Muscle of leg (tissue), 11 donors: ENCODE measurements around the gene PLEKHM2. TPM values are rescaled to one million over a fixed set of nuclear protein-coding genes. Genes with fewer than 3 reads are reported as not detected.

Experiments
- DNase-seq: peaks from one replicate; pipeline ENCODE4 v3.0.0; 2013
- H3K27ac ChIP-seq: one replicate; pipeline ENCODE4 v1.5.1; 2013; ENCODE audit warnings: mild to moderate bottlenecking, low read length, control low read depth
- H3K27me3 ChIP-seq: one replicate; pipeline ENCODE4 v1.6.1; 2013; ENCODE audit warnings: low read length; ENCODE audit not compliant: control insufficient read depth, insufficient read depth
- H3K36me3 ChIP-seq: one replicate; pipeline ENCODE4 v1.6.1; 2013; ENCODE audit warnings: low read length; ENCODE audit not compliant: control insufficient read depth, insufficient read depth
- H3K4me1 ChIP-seq: one replicate; pipeline ENCODE4 v1.6.1; 2013; ENCODE audit warnings: low read length; ENCODE audit not compliant: control insufficient read depth, insufficient read depth
- H3K4me3 ChIP-seq: one replicate; pipeline ENCODE4 v1.5.1; 2013; ENCODE audit warnings: low read length, control low read depth
- H3K9me3 ChIP-seq: replicated peaks from 2 replicates; pipeline ENCODE4 v1.6.1; 2013; ENCODE audit warnings: low read depth, low read length; ENCODE audit not compliant: control insufficient read depth
- WGBS: methylation state at CpG from one replicate; pipeline ENCODE4 v1.1.5; 2013; ENCODE audit warnings: missing lambda C conversion rate; ENCODE audit not compliant: insufficient coverage; 5-methylcytosine and 5-hydroxymethylcytosine counted together
- polyA plus RNA-seq, 8 donors: library from polyadenylated mRNA; unstranded; fragments of 120-200 nt; gene quantifications; one replicate each; pipeline versions ENCODE4 v1.2.1 to v1.2.3, GENCODE V29; 2013; ENCODE audit warnings: inconsistent platforms in 1 of 8, low replicate concordance in 1 of 8; ENCODE audit not compliant: insufficient read length in 8 of 8, insufficient read depth in 1 of 8
- total RNA-seq: library from RNA; stranded (reverse); fragments of 120-200 nt; gene quantifications from one replicate; pipeline ENCODE4 v1.2.4, GENCODE V29; 2013

Gene PLEKHM2
- total and polyA plus RNA-seq, 9 donors: 29.9 to 55.6 (median 50.2) TPM

GRCh38 chr1:15764269-15764764 lies 80.2 kb downstream of the PLEKHM2 start:
- no peaks in the 10 kb centered on the region for H3K9me3 ChIP-seq
- peaks cover 29% of the 10 kb centered on the region for H3K36me3 ChIP-seq
- no peak overlapping the region for H3K4me3 ChIP-seq
- no peak for DNase-seq
- WGBS: 49% methylated on average over 6 of the region's 10 CpGs
- peaks cover 12% of the 10 kb centered on the region for H3K27me3 ChIP-seq
- peaks cover 21% of the 10 kb centered on the region for H3K4me1 ChIP-seq
- no peak overlapping the region for H3K27ac ChIP-seq

- WGBS: 90% methylated on average over 12 of the region's 15 CpGs
- DNase-seq: no peak
- H3K9me3 ChIP-seq: no peaks in the 10 kb centered on the region
- H3K27me3 ChIP-seq: peaks cover 6% of the 10 kb centered on the region
- H3K27ac ChIP-seq: no peak overlapping the region
- H3K4me1 ChIP-seq: peaks cover 16% of the 10 kb centered on the region
- peaks cover 29% of the 10 kb centered on the region for H3K36me3 ChIP-seq
- no peak overlapping the region for H3K4me3 ChIP-seq
Observed at GRCh38 chr1:15764890-15765289, 80.8 kb downstream of the PLEKHM2 start.

- DNase-seq: no peak
- Histone ChIP-seq H3K4me3 (no peak overlapping the region), H3K9me3 (no peaks in the 10 kb centered on the region), H3K27ac (no peak overlapping the region), H3K4me1 (peaks cover 11% of the 10 kb centered on the region), H3K36me3 (peaks cover 36% of the 10 kb centered on the region), H3K27me3 (peaks cover 2% of the 10 kb centered on the region)
- 79% methylated on average over 19 of the region's 20 CpGs for WGBS
Observed at GRCh38 chr1:15765495-15766194, 81.5 kb downstream of the PLEKHM2 start.

GRCh38 chr1:15767941-15768340 lies 83.8 kb downstream of the PLEKHM2 start:
- no peak overlapping the region for H3K4me3 ChIP-seq
- peaks cover 56% of the 10 kb centered on the region for H3K36me3 ChIP-seq
- H3K27me3 ChIP-seq: no peaks in the 10 kb centered on the region
- WGBS: 100% methylated on average over 5 of the region's 5 CpGs
- H3K27ac ChIP-seq: no peak overlapping the region
- peaks cover 4% of the 10 kb centered on the region for H3K4me1 ChIP-seq
- DNase-seq: no peak
- H3K9me3 ChIP-seq: no peaks in the 10 kb centered on the region

- Histone ChIP-seq H3K27ac (no peak overlapping the region), H3K27me3 (no peaks in the 10 kb centered on the region), H3K9me3 (no peaks in the 10 kb centered on the region), H3K36me3 (peaks cover 56% of the 10 kb centered on the region), H3K4me1 (peaks cover 4% of the 10 kb centered on the region), H3K4me3 (no peak overlapping the region)
- WGBS: 98% methylated on average over 5 of the region's 7 CpGs
- DNase-seq: no peak
Observed at GRCh38 chr1:15768388-15768787, 84.3 kb downstream of the PLEKHM2 start.

GRCh38 chr1:15770313-15770962 lies 86.3 kb downstream of the PLEKHM2 start:
- WGBS: 93% methylated on average over 13 of the region's 14 CpGs
- H3K36me3 ChIP-seq: peaks cover 60% of the 10 kb centered on the region

GRCh38 chr1:15771836-15772515 lies 87.9 kb downstream of the PLEKHM2 start:
- no peak for DNase-seq
- Histone ChIP-seq H3K36me3 (peaks cover 62% of the 10 kb centered on the region), H3K9me3 (no peaks in the 10 kb centered on the region), H3K4me3 (no peak overlapping the region), H3K27me3 (no peaks in the 10 kb centered on the region), H3K4me1 (no peaks in the 10 kb centered on the region), H3K27ac (no peak overlapping the region)
- WGBS: 70% methylated on average over 5 of the region's 6 CpGs

More at GRCh38 chr1:15770313-15770962, 86.3 kb downstream of the PLEKHM2 start:
- Histone ChIP-seq H3K27me3 (no peaks in the 10 kb centered on the region), H3K4me1 (no peaks in the 10 kb centered on the region), H3K27ac (no peak overlapping the region), H3K4me3 (no peak overlapping the region), H3K9me3 (no peaks in the 10 kb centered on the region)
- DNase-seq: no peak

GRCh38 chr1:15775706-15776105 lies 91.6 kb downstream of the PLEKHM2 start:
- H3K4me3 ChIP-seq: no peak overlapping the region

GRCh38 chr1:15777909-15778707 lies 94.0 kb downstream of the PLEKHM2 start:
- no peaks in the 10 kb centered on the region for H3K9me3 ChIP-seq
- peaks cover 43% of the 10 kb centered on the region for H3K36me3 ChIP-seq
- no peaks in the 10 kb centered on the region for H3K27me3 ChIP-seq
- no peak overlapping the region for H3K4me3 ChIP-seq
- H3K27ac ChIP-seq: no peak overlapping the region
- DNase-seq: no peak
- H3K4me1 ChIP-seq: no peaks in the 10 kb centered on the region
- no CpG with 5 or more reads among the region's 7 CpGs for WGBS

More at GRCh38 chr1:15775706-15776105, 91.6 kb downstream of the PLEKHM2 start:
- H3K27ac ChIP-seq: no peak overlapping the region
- no peak for DNase-seq
- no peaks in the 10 kb centered on the region for H3K4me1 ChIP-seq
- H3K9me3 ChIP-seq: no peaks in the 10 kb centered on the region
- H3K36me3 ChIP-seq: peaks cover 59% of the 10 kb centered on the region
- no peaks in the 10 kb centered on the region for H3K27me3 ChIP-seq
- 86% methylated on average over 1 of the region's 2 CpGs for WGBS
